Nephron progenitor cell (in vitro differentiated cells): ENCODE results near the gene ZC3HAV1L.
"Not testable (repeated sequence)": the region's sequence is repeated elsewhere in the genome, so short reads cannot be mapped to it uniquely, and the experiment has no call there.

Experiments used
- DNase-seq: peaks from one replicate; pipeline ENCODE4 v3.0.0; 2021
- H3K27ac Mint-ChIP-seq: 2 replicates; pipeline ENCODE4 v1.8.0; 2021; ENCODE audit warnings: mild to moderate bottlenecking, moderate library complexity, mixed read lengths
- H3K27me3 Mint-ChIP-seq: 2 replicates; pipeline ENCODE4 v1.8.0; 2021; ENCODE audit warnings: mild to moderate bottlenecking, low read depth, mixed read lengths; ENCODE audit not compliant: poor library complexity
- H3K36me3 Mint-ChIP-seq: 2 replicates; pipeline ENCODE4 v1.8.0; 2021; ENCODE audit warnings: low read depth, mixed read lengths
- H3K4me1 Mint-ChIP-seq: 2 replicates; pipeline ENCODE4 v1.8.0; 2021; ENCODE audit warnings: mixed read lengths
- H3K4me3 Mint-ChIP-seq: 2 replicates; pipeline ENCODE4 v1.8.0; 2021; ENCODE audit warnings: mild to moderate bottlenecking, moderate library complexity, mixed read lengths
- H3K9me3 Mint-ChIP-seq: 2 replicates; pipeline ENCODE4 v1.8.0; 2021; ENCODE audit warnings: mild to moderate bottlenecking, moderate library complexity, mixed read lengths
- TF ChIP-seq, protein P1 (sequence below): fragments of 200-600 bp; sonication (generic); IDR thresholded peaks from 2 replicates; pipeline ENCODE4 v1.5.0; 2021; ENCODE audit warnings: antibody characterized with exemption

Gene ZC3HAV1L

DNA sequence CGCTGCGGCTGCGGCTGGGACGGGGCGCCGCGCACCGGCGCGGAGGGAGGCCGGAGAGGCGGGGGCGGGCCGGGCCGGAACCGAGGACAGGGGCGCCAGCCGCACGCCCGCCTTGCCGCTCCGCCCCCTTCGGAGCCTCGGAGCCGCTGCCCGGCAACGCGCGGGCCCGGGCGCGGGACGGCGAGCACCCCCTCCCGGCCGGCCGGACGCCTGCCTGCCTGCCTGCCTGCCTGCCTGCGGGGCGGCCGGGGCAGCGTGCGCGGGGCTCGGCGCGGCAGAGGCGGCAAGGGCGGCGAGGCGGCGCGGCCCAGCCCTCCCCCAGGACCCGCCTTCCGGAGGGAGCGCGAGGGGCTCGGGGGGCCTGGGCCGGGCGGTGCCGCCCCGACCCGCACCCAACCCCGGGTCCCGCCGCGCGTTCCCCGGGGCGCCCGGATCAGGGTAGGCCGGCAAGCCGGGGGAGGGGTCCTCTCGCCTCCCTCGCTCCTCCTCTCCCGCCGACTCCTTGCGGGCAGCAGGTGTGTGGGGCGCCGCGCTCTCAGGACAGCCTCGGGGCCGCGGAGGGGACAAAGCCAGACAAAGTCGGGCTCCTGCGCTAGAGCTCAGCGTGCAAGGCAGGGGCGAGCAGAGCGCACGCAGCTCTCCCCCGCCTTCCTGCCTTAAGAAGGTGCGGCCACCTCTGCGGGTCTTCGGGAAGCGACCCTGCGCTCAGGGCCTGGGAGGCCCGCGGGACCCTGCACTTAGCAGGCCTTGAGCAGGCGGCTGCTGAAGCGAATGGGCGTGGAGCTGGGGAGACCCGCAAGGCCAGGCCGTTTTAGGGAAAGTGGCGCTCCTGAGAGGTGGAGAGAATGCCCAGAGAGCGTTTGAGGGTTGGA is 54.3 kb downstream of the ZC3HAV1L start, which contains the start of gene KIAA1549:
TSS of gene KIAA1549 (minus strand) at position 58 of the 872 bp plus-strand sequence. CDS start 120 bp downstream, outside the sequence.
- DNase-seq, result peak; percentile 84
- peaks cover 43% of the 10 kb centered on the region for H3K4me1 Mint-ChIP-seq
- peaks cover 17% of the 10 kb centered on the region for H3K27me3 Mint-ChIP-seq
- peak within 1 kb of the TSS; percentile 98 for H3K4me3 Mint-ChIP-seq
- peak within 1 kb of the TSS; percentile 91 for H3K27ac Mint-ChIP-seq
- TF ChIP-seq, protein P1, sequence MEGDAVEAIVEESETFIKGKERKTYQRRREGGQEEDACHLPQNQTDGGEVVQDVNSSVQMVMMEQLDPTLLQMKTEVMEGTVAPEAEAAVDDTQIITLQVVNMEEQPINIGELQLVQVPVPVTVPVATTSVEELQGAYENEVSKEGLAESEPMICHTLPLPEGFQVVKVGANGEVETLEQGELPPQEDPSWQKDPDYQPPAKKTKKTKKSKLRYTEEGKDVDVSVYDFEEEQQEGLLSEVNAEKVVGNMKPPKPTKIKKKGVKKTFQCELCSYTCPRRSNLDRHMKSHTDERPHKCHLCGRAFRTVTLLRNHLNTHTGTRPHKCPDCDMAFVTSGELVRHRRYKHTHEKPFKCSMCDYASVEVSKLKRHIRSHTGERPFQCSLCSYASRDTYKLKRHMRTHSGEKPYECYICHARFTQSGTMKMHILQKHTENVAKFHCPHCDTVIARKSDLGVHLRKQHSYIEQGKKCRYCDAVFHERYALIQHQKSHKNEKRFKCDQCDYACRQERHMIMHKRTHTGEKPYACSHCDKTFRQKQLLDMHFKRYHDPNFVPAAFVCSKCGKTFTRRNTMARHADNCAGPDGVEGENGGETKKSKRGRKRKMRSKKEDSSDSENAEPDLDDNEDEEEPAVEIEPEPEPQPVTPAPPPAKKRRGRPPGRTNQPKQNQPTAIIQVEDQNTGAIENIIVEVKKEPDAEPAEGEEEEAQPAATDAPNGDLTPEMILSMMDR, result no peak
- peaks cover 5% of the 10 kb centered on the region for H3K9me3 Mint-ChIP-seq
- H3K36me3 Mint-ChIP-seq, result no peaks in the 10 kb centered on the region

DNA sequence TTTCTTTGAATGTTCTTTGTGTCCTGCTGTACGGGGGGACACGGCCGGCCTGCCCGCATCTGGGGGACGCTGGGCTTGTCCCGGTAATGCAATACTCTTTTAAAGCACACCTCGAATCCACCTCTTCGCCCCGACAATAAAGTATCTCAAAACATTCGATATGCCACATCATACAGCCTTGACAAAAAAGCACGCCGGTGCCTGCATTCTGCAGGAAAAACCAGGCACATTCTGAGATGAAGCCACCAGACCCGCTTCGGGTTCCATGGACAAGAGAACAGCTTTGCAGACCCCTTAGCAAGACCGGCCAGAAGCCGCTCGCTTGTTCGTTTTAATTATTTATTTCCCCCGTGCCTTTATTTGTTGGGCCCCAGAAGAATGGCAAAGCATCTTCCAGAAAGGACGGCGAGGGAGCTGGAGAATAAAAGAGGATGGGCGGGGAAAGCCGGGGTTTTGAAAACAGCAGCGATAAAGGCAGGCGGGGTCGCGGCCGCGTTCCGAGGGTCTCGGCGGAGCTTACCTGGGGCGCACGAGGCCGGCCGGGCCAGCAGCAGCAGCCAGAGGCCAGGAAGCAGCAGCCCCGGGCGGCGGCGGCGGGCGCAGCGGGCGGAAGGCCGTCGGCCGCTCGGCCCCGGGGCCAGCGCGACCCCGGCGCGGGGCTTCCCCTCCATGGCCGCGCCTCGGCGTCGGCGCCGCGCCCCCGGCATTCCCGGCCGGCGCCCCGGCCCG is 55.1 kb downstream of the ZC3HAV1L start:
- H3K4me1 Mint-ChIP-seq, result peaks cover 47% of the 10 kb centered on the region
- peak overlapping the region; percentile 91 for H3K27ac Mint-ChIP-seq
- no peaks in the 10 kb centered on the region for H3K9me3 Mint-ChIP-seq
- peak overlapping the region; percentile 98 for H3K4me3 Mint-ChIP-seq
- peaks cover 16% of the 10 kb centered on the region for H3K27me3 Mint-ChIP-seq
- TF ChIP-seq, protein P1, result no peak
- H3K36me3 Mint-ChIP-seq, result no peaks in the 10 kb centered on the region
- peak; percentile 14 for DNase-seq

GRCh38 chr7:138979988-138980562 is 55.8 kb downstream of the ZC3HAV1L start:
- Mint-ChIP-seq H3K4me1 (peaks cover 54% of the 10 kb centered on the region), H3K36me3 (no peaks in the 10 kb centered on the region), H3K27ac (peak overlapping the region; percentile 91), H3K4me3 (peak overlapping the region; percentile 98), H3K27me3 (peaks cover 13% of the 10 kb centered on the region), H3K9me3 (no peaks in the 10 kb centered on the region)
- DNase-seq, result peak; percentile 19
- TF ChIP-seq, protein P1, result no peak

DNA sequence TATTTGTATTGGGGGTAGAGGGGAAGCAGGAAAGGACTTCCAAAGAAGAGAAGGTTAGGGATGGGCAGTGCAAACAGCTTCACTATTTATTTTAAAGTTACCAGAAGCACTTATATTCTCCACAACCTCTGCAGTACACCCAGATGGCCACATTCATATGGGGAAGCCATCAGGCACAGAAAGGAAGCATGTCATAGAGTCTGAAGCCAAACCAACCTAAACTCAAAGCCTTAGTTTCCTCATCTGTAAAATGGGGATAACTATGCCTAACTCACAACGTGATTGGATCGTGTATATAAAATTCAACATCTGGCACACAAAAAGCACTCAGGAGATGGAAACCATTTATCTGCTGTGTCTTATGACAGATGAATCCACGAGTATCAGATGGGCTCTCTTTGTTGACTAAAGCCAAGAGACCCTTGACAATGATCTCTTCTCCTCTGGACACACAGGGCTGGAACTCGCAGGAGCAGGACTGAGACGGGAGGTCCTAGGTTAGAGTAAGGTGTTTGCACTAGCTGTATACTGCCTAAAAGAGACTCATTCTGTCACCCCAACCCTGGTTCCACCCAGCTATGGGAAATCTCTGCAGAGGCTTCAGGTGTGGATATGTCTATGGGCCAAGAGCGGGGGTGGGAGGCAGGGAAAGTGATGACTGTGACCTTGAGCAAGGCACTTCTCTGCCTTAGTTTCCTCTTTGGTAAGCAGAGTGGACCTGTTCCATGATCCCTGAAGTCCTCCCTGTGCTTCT is 56.4 kb downstream of the ZC3HAV1L start:
- Mint-ChIP-seq H3K27me3 (peaks cover 13% of the 10 kb centered on the region), H3K4me3 (peak overlapping the region; percentile 98), H3K27ac (no peak overlapping the region), H3K9me3 (no peaks in the 10 kb centered on the region), H3K36me3 (no peaks in the 10 kb centered on the region), H3K4me1 (peaks cover 59% of the 10 kb centered on the region)
- no peak for DNase-seq
- TF ChIP-seq, protein P1, result no peak

DNA sequence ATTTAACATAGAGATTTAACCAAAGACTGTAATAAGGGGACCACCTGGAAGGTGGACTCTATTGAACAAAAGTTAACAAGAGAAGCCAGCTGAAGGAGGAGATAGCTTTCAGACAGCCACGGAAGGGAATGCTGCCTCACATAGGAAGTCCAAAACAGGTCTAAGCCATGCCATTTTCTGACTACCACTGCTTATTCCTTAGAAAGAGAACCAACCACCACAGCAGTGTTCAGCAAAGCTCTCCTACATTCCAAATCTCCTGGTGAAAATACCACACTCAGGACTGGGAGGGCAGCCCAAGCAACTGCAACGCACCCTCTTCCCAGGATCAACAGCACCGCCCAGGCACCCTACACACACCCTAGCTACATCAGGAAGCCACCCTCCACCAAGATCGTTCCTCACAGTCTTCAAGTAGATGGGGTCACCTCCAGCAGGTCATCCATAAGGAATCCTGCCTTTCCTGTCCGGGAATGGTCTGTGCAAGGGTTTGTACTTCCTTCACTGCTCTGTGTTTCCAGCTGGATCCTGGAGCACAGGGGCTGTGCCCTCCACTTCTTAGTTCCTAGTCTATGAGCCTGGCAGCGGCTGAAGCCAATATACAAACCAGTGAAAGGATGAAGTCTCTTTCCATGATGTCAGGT is 57.2 kb downstream of the ZC3HAV1L start:
- peak overlapping the region; percentile 47 for H3K27ac Mint-ChIP-seq
- H3K4me3 Mint-ChIP-seq, result peak overlapping the region; percentile 98
- DNase-seq, result no peak
- H3K27me3 Mint-ChIP-seq, result peaks cover 13% of the 10 kb centered on the region
- no peaks in the 10 kb centered on the region for H3K9me3 Mint-ChIP-seq
- TF ChIP-seq, protein P1, result no peak
- H3K4me1 Mint-ChIP-seq, result peaks cover 63% of the 10 kb centered on the region
- H3K36me3 Mint-ChIP-seq, result peaks cover 3% of the 10 kb centered on the region

DNA sequence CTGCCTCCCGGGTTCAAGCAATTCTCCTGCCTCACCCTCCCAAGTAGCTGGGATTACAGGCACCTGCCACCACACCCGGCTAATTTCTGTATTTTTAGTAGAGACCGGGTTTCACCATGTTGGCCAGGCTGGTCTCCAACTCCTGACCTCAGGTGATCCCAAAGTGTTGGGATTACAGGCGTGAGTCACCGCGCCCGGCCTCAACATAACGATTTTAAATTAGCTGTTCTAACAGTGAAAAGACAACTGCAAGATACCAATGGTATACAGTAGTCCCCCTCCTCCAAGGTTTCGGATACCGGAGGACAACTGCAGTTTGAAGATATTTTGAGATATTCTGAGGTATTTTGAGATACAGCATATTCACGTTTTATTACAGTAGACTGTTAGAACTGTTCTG is 59.7 kb downstream of the ZC3HAV1L start:
- DNase-seq, H3K4me3 Mint-ChIP-seq, H3K9me3 Mint-ChIP-seq, H3K27ac Mint-ChIP-seq: not testable (repeated sequence)
- H3K4me1 Mint-ChIP-seq, result peaks cover 69% of the 10 kb centered on the region
- H3K27me3 Mint-ChIP-seq, result peaks cover 11% of the 10 kb centered on the region
- peaks cover 15% of the 10 kb centered on the region for H3K36me3 Mint-ChIP-seq
